ENCODE results near the gene C11orf21.
"Not testable (repeated sequence)": the region's sequence is repeated elsewhere in the genome, so short reads cannot be mapped to it uniquely, and the experiment has no call there.

C11orf21 gene

DNA sequence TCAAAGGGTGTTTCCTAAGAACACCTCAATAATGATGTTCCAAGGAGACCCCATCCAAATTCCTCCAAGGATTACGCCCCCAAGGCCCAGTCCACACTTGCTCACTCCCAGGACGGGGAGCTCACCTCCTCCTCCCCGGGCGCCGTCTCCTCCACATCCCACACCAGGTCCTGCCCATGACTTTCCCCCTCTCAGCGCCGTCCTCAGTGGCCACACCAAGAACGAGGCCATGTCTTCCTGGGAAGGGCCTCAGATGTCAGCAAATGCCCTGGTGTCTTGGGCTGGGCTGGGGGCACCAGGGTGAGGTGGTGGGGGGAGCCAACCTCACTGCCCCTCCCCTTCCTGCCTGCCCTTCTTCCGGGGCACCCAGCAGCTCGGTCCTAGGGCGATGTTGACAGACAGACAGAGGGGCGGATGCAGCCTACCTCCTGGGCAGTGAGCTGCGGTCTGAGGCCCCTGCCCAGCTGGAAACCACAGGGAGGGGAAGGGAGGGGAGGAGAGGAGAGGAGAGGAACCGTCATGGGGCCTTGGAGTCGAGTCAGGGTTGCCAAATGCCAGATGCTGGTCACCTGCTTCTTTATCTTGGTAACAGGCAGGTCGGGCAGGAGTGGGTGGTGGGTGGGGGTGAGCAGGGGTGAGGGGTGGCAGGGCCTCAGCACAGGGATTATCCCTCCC is at the start of gene C11orf21, which contains the start of gene TSPAN32:
C11orf21 (minus strand) TSS at position 288 of the 675 bp plus-strand sequence; CDS start at position 178, 110 bp downstream.
TSPAN32 (plus strand) TSS at position 383 of the 675 bp plus-strand sequence; CDS start at position 520, 137 bp downstream.
- DNase-seq (ENCODE audit: low read depth): peak; percentile 48

GRCh38 chr11:2348986-2349385 is 47.3 kb upstream of the C11orf21 start:
- no peak for DNase-seq (ENCODE audit: low read depth)

DNA sequence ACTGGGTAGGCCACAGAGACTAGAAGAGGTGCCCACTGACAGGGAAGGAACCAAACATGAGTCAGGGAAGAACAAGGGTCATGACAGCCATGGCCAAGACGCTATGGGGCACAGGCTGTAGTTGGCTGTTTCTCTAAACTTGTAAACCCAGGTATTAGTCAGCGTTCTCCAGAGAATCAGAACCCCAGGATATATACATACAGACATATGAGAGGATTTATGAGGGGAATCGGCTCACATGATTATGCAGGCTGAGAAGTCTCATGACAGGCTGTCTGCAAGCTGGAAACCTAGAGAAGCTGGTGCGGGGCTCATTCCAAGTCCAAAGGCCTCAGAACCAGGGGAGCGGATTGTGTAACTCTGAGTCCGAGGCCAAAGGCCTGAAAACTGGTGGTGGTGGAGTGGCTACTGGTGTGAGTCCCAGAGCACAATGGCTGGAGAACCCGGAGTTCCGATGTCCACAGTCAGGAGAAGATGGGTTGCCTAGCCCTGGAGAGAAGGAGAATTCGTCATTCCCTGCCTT is 45.7 kb upstream of the C11orf21 start:
- DNase-seq (ENCODE audit: low read depth): no peak

- DNase-seq (ENCODE audit: low read depth): no peak
Observed at GRCh38 chr11:2346586-2347307, 45.0 kb upstream of the C11orf21 start.

- DNase-seq (ENCODE audit: low read depth): no peak
Observed at GRCh38 chr11:2346014-2346413, 44.3 kb upstream of the C11orf21 start.

- no peak for DNase-seq (ENCODE audit: low read depth)
Observed at GRCh38 chr11:2345050-2345449, 43.3 kb upstream of the C11orf21 start.

- no peak for DNase-seq (ENCODE audit: low read depth)
Observed at GRCh38 chr11:2343502-2343901, 41.8 kb upstream of the C11orf21 start.

- no peak for DNase-seq (ENCODE audit: low read depth)
Observed at GRCh38 chr11:2342981-2343380, 41.3 kb upstream of the C11orf21 start.

DNA sequence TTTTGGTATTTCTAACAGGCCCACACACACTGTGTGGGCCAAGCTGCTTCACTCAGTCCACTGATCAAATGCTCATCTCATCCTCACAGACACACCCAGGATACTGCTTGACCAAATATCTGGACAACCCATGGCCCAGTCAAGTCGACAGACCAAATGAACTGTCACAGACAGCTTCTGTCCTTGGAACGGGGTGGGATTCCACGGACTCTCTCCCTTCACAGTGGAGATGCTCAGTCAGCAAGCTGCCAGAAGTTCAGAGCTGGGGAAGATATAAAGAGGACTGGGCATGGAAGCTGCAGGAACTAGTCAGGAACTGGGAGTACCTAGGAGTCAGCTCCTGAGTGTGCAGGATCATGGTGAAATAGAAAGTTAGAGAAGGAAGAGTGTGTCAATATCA is 40.8 kb upstream of the C11orf21 start:
- DNase-seq (ENCODE audit: low read depth): no peak

DNA sequence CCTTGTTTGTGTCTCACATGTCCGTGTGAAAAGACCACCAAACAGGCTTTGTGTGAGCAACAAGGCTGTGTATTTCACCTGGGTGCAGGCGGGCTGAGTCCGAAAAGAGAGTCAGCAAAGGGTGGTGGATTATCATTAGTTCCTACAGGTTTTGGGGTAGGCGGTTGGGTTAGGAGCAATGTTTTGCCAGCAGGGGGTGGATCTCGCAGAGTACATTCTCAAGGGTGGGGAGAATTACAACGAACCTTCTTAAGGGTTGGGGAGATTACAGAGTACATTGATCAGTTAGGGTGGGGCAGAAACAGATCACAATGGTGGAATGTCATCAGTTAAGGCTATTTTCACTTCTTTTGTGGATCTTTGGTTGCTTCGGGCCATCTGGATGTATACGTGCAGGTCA is 37.0 kb upstream of the C11orf21 start:
- DNase-seq (ENCODE audit: low read depth): not testable (repeated sequence)

- not testable (repeated sequence) for DNase-seq (ENCODE audit: low read depth)
Observed at GRCh38 chr11:2335286-2335685, 33.6 kb upstream of the C11orf21 start.

GRCh38 chr11:2333486-2334205 is 31.9 kb upstream of the C11orf21 start:
- not testable (repeated sequence) for DNase-seq (ENCODE audit: low read depth)

- not testable (repeated sequence) for DNase-seq (ENCODE audit: low read depth)
Observed at GRCh38 chr11:2332569-2332968, 30.9 kb upstream of the C11orf21 start.

- no peak for DNase-seq (ENCODE audit: low read depth)
Observed at GRCh38 chr11:2331404-2331803, 29.7 kb upstream of the C11orf21 start.

- DNase-seq (ENCODE audit: low read depth): no peak
Observed at GRCh38 chr11:2330696-2331095, 29.0 kb upstream of the C11orf21 start.

DNA sequence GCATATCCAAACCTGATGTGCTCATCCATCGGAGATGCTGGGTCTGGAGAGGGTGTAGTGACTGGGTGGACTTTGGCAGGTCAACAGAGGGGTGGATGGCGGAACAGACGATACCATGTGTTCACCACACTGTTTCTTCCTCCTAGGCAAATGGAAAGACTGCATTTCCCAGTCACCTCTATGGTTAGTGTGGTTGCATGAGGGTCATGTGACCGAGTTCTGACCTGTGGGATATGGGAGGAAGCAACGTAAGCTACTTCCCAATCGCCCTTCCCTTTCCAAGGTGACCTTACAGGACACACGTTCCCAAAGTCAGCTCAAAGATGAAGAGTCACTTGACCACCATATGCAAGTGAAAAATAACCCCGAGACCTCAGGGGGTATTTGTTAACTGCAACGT is 27.8 kb upstream of the C11orf21 start:
- DNase-seq (ENCODE audit: low read depth): no peak

DNA sequence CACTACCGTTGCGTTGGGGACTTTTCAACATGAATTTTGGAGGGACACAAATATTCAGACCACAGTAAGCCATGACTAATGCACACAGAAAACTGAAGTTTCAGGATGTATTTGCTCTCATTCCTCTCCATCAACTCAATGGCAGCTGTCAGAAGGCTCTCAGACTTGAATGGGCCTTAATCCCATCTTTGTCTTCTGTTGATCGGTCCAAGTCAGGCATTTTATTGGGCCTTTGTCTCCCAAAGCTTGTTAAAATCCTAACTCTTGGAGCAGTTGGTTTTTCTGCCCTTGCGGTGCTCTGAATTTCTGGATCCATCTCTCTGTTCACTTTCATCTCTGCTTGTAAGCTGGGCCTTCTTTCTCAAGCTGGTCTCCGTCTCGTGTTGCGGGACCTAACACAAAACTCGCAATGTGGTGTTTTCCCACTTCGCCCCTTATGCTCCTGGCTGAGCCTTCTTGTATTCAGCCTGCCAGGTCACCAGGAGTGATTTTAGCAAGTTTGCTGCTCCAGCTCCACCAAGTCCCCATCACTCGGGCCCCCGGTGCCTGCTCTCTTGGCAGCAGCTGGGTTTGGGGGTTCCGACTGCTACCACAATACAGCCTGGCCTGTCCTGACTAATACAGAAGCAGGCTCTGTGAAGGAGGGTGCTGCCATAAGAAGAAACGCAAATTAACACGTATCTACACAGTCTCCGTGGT is 27.1 kb upstream of the C11orf21 start:
- no peak for DNase-seq (ENCODE audit: low read depth)

GRCh38 chr11:2328021-2328420 is 26.3 kb upstream of the C11orf21 start:
- no peak for DNase-seq (ENCODE audit: low read depth)

DNA sequence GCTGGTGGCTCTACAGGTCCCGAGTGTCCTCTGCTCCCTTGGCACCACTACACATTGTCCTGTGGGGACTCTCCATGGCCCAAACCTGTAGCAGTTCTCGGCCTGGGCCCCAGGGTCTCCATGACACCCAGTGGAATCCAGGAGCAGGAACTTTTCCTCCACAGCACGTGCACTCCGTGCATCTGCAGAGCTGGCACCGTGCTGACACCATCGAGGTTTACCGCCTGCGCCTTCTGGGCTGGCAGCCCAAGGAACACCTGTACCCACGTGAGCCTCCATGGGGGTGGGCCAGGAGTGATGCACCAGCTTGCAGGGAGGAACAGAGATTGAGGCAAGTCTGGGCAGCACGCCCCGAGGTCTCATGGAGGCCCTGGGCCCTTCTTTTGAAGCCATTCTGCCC is 25.3 kb upstream of the C11orf21 start:
- DNase-seq (ENCODE audit: low read depth): no peak

- no peak for DNase-seq (ENCODE audit: low read depth)
Observed at GRCh38 chr11:2325719-2326118, 24.0 kb upstream of the C11orf21 start.

DNA sequence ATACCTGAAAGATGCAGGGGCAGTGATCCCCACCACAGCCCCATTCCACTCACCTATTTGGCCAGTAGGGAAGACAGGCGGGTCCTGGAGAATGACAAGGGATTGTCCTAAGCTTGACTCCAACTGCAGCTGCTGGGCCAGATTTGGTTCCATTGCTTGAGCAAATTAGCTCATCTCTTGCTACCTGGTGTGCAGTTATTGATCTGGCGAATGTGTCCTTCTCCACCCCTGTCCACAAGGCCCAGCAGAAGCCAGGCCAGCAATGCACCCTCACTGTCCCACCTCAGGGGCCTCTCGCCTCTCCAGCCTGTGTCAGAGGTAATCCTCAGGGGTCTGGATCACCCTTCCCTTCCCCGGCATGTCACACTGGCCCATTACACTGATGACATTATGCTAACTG is 23.4 kb upstream of the C11orf21 start:
- DNase-seq (ENCODE audit: low read depth): no peak

- DNase-seq (ENCODE audit: low read depth): no peak
Observed at GRCh38 chr11:2321311-2321683, 19.6 kb upstream of the C11orf21 start.
